Ishikawa (cell line): ENCODE measurements around the gene MEGF9.

Experiments
- CEBPB ChIP-seq: IDR thresholded peaks from 2 replicates; pipeline ENCODE4 v1.6.1; 2012
- CREB1 ChIP-seq: IDR thresholded peaks from 2 replicates; pipeline ENCODE4 v1.6.1; 2012; ENCODE audit warnings: low read depth
- EGR1 ChIP-seq: IDR thresholded peaks from 2 replicates; pipeline ENCODE4 v1.6.1; 2012
- EP300 ChIP-seq: IDR thresholded peaks from 2 replicates; pipeline ENCODE4 v1.6.1; 2012; ENCODE audit warnings: borderline replicate concordance
- FOXM1 ChIP-seq: IDR thresholded peaks from 2 replicates; pipeline ENCODE4 v1.6.1; 2012; ENCODE audit warnings: low read depth, borderline replicate concordance
- NFIC ChIP-seq: IDR thresholded peaks from 2 replicates; pipeline ENCODE4 v1.6.1; 2012
- RAD21 ChIP-seq: IDR thresholded peaks from 2 replicates; pipeline ENCODE4 v1.6.1; 2012; ENCODE audit warnings: low read depth
- TAF1 ChIP-seq: IDR thresholded peaks from 2 replicates; pipeline ENCODE4 v1.6.1; 2012; ENCODE audit warnings: low read depth, mild to moderate bottlenecking
- TCF12 ChIP-seq: IDR thresholded peaks from 2 replicates; pipeline ENCODE4 v1.6.1; 2012; ENCODE audit warnings: low read depth
- TEAD4 ChIP-seq: IDR thresholded peaks from 2 replicates; pipeline ENCODE4 v1.6.1; 2012
- YY1 ChIP-seq: IDR thresholded peaks from 2 replicates; pipeline ENCODE4 v1.6.1; 2012; ENCODE audit warnings: low read depth
- ZBTB7A ChIP-seq: IDR thresholded peaks from 2 replicates; pipeline ENCODE4 v1.6.1; 2012; ENCODE audit warnings: low read depth
- TF ChIP-seq, protein P1 (sequence below): IDR thresholded peaks from 2 replicates; pipeline ENCODE4 v1.6.1; 2012
- TF ChIP-seq, protein P2 (sequence below): IDR thresholded peaks from 2 replicates; pipeline ENCODE4 v1.6.1; 2012
- TF ChIP-seq, protein P3 (sequence below): IDR thresholded peaks from 2 replicates; pipeline ENCODE4 v1.6.1; 2012; ENCODE audit warnings: low read depth, mild to moderate bottlenecking

The MEGF9 gene

DNA sequence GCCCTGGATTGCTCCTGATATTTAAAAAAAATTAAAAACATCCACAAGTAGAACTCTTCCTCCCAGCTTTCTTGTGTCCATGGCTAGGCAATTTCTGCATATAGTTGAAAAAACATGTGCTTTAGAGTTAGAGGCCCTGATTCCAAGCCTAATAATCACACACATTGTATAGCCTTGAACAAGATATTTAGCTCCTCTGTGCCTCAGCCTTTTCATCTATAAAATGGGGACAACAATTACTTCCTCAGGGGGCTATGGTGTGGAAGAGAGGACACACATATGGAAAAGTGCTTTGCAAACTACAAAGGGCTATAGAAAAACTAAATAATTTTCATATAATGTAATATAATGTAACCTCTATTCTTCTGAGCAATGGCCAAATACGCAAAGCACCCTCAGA lies 111.3 kb downstream of the MEGF9 start:
- TF ChIP-seq RAD21 (no peak), TAF1 (no peak), FOXM1 (no peak), CEBPB (no peak), ZBTB7A (no peak), EP300 (no peak), CREB1 (no peak), NFIC (no peak), EGR1 (no peak), TCF12 (no peak), TEAD4 (no peak), YY1 (no peak)
- TF ChIP-seq, protein P1, sequence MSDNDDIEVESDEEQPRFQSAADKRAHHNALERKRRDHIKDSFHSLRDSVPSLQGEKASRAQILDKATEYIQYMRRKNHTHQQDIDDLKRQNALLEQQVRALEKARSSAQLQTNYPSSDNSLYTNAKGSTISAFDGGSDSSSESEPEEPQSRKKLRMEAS, result no peak
- TF ChIP-seq, protein P2, sequence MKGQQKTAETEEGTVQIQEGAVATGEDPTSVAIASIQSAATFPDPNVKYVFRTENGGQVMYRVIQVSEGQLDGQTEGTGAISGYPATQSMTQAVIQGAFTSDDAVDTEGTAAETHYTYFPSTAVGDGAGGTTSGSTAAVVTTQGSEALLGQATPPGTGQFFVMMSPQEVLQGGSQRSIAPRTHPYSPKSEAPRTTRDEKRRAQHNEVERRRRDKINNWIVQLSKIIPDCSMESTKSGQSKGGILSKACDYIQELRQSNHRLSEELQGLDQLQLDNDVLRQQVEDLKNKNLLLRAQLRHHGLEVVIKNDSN, result no peak
- TF ChIP-seq, protein P3, sequence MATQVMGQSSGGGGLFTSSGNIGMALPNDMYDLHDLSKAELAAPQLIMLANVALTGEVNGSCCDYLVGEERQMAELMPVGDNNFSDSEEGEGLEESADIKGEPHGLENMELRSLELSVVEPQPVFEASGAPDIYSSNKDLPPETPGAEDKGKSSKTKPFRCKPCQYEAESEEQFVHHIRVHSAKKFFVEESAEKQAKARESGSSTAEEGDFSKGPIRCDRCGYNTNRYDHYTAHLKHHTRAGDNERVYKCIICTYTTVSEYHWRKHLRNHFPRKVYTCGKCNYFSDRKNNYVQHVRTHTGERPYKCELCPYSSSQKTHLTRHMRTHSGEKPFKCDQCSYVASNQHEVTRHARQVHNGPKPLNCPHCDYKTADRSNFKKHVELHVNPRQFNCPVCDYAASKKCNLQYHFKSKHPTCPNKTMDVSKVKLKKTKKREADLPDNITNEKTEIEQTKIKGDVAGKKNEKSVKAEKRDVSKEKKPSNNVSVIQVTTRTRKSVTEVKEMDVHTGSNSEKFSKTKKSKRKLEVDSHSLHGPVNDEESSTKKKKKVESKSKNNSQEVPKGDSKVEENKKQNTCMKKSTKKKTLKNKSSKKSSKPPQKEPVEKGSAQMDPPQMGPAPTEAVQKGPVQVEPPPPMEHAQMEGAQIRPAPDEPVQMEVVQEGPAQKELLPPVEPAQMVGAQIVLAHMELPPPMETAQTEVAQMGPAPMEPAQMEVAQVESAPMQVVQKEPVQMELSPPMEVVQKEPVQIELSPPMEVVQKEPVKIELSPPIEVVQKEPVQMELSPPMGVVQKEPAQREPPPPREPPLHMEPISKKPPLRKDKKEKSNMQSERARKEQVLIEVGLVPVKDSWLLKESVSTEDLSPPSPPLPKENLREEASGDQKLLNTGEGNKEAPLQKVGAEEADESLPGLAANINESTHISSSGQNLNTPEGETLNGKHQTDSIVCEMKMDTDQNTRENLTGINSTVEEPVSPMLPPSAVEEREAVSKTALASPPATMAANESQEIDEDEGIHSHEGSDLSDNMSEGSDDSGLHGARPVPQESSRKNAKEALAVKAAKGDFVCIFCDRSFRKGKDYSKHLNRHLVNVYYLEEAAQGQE, result no peak

DNA sequence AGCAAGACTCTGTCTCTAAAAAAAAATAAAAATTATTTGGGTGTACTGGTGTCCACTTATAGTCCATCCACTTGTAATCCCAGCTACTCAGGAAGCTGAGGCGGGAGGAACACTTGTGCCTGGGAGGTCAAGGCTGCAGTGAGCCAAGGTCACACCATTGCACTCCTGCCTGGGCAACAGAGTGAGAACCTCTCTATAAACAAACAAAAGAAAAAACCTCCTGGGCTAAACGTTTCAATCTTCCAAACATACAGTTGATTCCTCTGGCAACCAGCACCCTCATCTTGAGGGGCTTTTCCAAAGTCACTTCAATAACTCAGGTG lies 120.4 kb downstream of the MEGF9 start:
- TF ChIP-seq EP300 (no peak), NFIC (no peak), TEAD4 (no peak), RAD21 (no peak), FOXM1 (no peak)

DNA sequence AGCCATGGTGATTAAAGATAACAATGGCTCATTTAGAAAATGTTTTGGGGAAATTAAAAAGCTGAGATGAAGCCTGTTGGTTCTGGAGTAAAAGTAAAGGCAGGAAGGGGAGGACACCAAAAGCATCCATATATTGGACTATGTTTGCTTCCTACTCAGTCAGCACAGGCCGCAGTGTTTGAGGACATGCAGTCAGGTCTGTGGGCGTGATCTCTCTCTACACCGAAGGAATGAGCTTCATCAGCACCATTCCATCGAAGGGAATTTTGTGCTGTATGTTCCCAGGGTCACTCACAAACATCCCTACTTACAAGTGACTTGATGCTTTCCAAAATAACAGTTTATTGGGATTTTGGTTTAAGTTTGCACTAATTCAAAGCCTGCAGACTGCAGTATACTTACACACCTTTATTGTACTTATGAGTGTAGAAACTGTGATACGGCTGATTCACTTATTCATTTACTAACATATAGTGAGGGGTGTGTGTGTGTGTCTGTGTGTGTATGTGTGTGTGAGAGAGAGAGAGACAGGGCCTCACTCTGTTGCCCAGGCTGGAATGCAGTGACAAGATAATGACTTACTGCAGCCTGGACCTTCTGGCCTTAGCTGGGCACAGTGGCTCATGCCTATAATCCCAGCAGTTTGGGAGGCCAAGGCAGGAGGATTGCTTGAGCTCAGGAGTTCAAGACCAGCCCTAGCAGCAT lies 120.9 kb downstream of the MEGF9 start:
- no peak for TF ChIP-seq EP300
- TF ChIP-seq FOXM1, result no peak
- no peak for TF ChIP-seq TCF12
- TF ChIP-seq, protein P2, result no peak
- no peak for TF ChIP-seq TAF1
- no peak for TF ChIP-seq YY1
- TF ChIP-seq EGR1, result no peak
- TF ChIP-seq NFIC, result no peak
- TF ChIP-seq RAD21, result no peak
- no peak for TF ChIP-seq CREB1
- no peak for TF ChIP-seq CEBPB
- TF ChIP-seq ZBTB7A, result no peak
- TF ChIP-seq, protein P3, result no peak
- TF ChIP-seq TEAD4, result no peak
- TF ChIP-seq, protein P1, result no peak

DNA sequence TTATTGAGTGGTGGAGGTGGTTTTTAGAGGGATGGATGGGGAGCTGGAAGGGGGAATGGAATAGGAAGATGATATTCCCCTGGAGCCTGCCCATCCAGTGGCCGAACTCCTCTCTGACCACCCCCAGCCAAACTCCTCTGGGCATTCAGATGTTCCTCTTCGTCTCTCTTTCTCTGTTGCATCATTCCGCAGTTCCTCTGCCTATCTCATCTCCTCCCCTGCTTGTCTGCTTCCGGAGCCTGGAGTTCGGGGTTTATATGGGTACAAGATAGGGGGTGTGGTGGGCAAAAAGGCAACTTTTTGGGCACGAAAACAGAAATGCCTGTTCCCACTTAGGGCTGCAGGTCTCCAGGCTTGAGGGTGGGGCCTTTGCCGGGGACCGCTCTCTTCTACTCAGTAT lies 122.1 kb downstream of the MEGF9 start:
- TF ChIP-seq FOXM1, result no peak
- no peak for TF ChIP-seq ZBTB7A
- no peak for TF ChIP-seq TEAD4
- no peak for TF ChIP-seq NFIC
- TF ChIP-seq CEBPB, result no peak
- no peak for TF ChIP-seq EP300
- TF ChIP-seq CREB1, result no peak

DNA sequence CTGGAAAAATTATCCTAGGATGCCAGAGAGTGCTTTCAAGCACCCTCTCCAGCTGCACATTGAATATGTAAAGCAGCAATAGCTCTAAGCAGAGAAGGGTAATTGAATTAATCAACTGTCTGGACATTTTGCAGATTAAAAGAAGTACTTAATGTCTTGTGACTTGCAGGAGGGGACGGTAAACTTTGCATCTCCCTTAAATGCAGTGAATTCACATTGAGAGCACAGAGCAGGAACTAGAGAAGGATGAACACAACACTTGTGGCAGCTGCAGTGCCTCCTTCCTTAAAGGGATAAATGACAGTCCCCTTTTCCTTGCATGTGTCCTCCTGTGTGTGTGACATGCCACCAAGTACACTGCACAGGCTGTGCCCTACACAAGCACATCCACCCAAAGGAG lies 126.9 kb downstream of the MEGF9 start:
- TF ChIP-seq EP300 (no peak), TCF12 (no peak), CREB1 (no peak), EGR1 (no peak)
- TF ChIP-seq, protein P1, result no peak

DNA sequence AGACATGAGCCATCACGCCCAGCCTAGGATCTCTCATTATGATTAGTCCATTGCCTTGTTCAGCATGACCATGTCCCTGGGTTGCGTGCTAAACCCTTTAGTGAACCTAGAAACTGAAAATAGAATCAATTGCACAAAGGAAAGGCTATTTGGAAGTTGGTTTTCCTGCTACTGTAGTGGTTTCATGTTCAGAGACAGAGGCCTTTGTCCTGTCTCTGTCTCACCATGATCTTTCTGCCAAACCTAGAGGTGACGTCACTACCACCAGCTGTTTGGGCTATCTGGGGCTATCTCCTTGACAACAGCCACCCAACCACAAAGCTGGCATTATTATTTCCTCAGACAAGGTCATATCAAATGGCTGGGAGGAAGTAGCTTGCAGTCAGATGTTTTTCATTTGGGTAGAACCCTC lies 130.3 kb downstream of the MEGF9 start:
- TF ChIP-seq TCF12 (no peak), RAD21 (no peak), NFIC (no peak), YY1 (no peak), FOXM1 (no peak)
- TF ChIP-seq, protein P1, result peak; percentile 21; the same call in 1 of the 2 replicates
